K562 (cell line): Measurements from ENCODE around the gene BRAP. TPM values are rescaled to one million over a fixed set of nuclear protein-coding genes. Genes with fewer than 3 reads are reported as not detected.

ENCODE experiments used
- AFF4 ChIP-seq: sonication (generic); formaldehyde crosslinking; IDR thresholded peaks from 2 replicates; pipeline ENCODE4 v1.8.0; 2023; ENCODE audit warnings: mild to moderate bottlenecking, missing genetic modification reagents
- DEAF1 ChIP-seq: fragments of 450-650 bp; formaldehyde crosslinking; IDR thresholded peaks from 2 replicates; pipeline ENCODE4 v1.4.0; 2020; ENCODE audit warnings: mild to moderate bottlenecking, moderate library complexity
- GATAD2B ChIP-seq: fragments of 450-650 bp; IDR thresholded peaks from 2 replicates; pipeline ENCODE4 v1.6.1; 2017; ENCODE audit warnings: mild to moderate bottlenecking, borderline replicate concordance
- HMGN3 ChIP-seq: IDR thresholded peaks from 2 replicates; pipeline ENCODE4 v1.6.1; 2011; ENCODE audit warnings: borderline replicate concordance, low read depth, mild to moderate bottlenecking, mixed read lengths, low read length; ENCODE audit not compliant: insufficient read length; ENCODE audit errors: extremely low read depth
- NFE2L1 ChIP-seq: fragments of 450-650 bp; IDR thresholded peaks from 2 replicates; pipeline ENCODE4 v1.6.1; 2016; ENCODE audit warnings: missing genetic modification characterization, low read depth, mild to moderate bottlenecking, missing compliant biosample characterization, moderate library complexity, borderline replicate concordance
- SP1 ChIP-seq: sonication (generic); formaldehyde crosslinking; IDR thresholded peaks from 2 replicates; pipeline ENCODE4 v1.8.1; 2022; ENCODE audit warnings: mild to moderate bottlenecking, missing genetic modification reagents
- SUPT5H ChIP-seq: fragments of 450-650 bp; IDR thresholded peaks from 2 replicates; pipeline ENCODE4 v1.6.1; 2016
- TAF1 ChIP-seq: IDR thresholded peaks from 2 replicates; pipeline ENCODE4 v1.6.1; 2011; ENCODE audit warnings: mild to moderate bottlenecking, low read length, moderate library complexity; ENCODE audit not compliant: insufficient read depth, control insufficient read depth, severe bottlenecking; ENCODE audit errors: extremely low read depth
- TSC22D4 ChIP-seq: fragments of 450-650 bp; IDR thresholded peaks from 2 replicates; pipeline ENCODE4 v1.6.1; 2016; ENCODE audit warnings: missing genetic modification characterization, missing biosample characterization, control low read depth
- ZNF696 ChIP-seq: fragments of 250-450 bp; sonication (Bioruptor Pico); conservative IDR thresholded peaks from 2 replicates; pipeline ENCODE4 v1.4.0; 2020; ENCODE audit warnings: mild to moderate bottlenecking, moderate library complexity
- ZSCAN32 ChIP-seq: fragments of 450-650 bp; formaldehyde crosslinking; IDR thresholded peaks from 2 replicates; pipeline ENCODE4 v1.4.0; 2020; ENCODE audit warnings: mild to moderate bottlenecking, moderate library complexity
- polyA plus RNA-seq, 8 experiments: library from polyadenylated mRNA; depleted of rRNA in 4 of 8; stranded (reverse) in 5 of 8; unstranded in 3 of 8; fragments of >200 nt; fragmentation: Nextera tagmentation in 2 of 8; fragmentation: Illumina TruSeq in 1 of 8; extraction: Ambion mirVana in 2 of 8; extraction: Trizol in 1 of 8; gene quantifications; 2 replicates each; pipeline versions ENCODE4 v1.2.1 to v1.2.3, GENCODE V29; 2011 to 2014; ENCODE audit warnings: inconsistent platforms in 1 of 8, missing spikeins in 1 of 8
- total RNA-seq, 7 experiments: library from RNA; depleted of rRNA in 6 of 7; stranded (reverse); fragments of >200 nt in 6 of 7; fragmentation: Illumina TruSeq in 2 of 7; extraction: Trizol in 2 of 7; gene quantifications; 2 replicates each; pipeline versions ENCODE4 v1.2.1 to v1.2.3, GENCODE V29; 2011 to 2021; ENCODE audit warnings: low replicate concordance in 1 of 7
- TF ChIP-seq, protein P1 (sequence below), 2 experiments: IDR thresholded peaks; 2 replicates each; pipeline ENCODE4 v1.6.1; 2012; ENCODE audit warnings: improper control_type of control experiment in 2 of 2, low read depth in 2 of 2, low read length in 2 of 2, borderline replicate concordance in 1 of 2
- TF ChIP-seq, protein P2 (sequence below): sonication (generic); formaldehyde crosslinking; IDR thresholded peaks from 2 replicates; pipeline ENCODE4 v1.8.1; 2022; ENCODE audit warnings: missing genetic modification reagents

BRAP gene
- total and polyA plus RNA-seq, 9 of the 15 experiments (the other 6 are each of a cell fraction or from before 2014, with no cell fraction given), result 2.2 to 32.6 (median 27.5) TPM

- TF ChIP-seq NFE2L1 (tag), result no peak
- TF ChIP-seq ZNF696, result no peak
- TF ChIP-seq, protein P1, sequence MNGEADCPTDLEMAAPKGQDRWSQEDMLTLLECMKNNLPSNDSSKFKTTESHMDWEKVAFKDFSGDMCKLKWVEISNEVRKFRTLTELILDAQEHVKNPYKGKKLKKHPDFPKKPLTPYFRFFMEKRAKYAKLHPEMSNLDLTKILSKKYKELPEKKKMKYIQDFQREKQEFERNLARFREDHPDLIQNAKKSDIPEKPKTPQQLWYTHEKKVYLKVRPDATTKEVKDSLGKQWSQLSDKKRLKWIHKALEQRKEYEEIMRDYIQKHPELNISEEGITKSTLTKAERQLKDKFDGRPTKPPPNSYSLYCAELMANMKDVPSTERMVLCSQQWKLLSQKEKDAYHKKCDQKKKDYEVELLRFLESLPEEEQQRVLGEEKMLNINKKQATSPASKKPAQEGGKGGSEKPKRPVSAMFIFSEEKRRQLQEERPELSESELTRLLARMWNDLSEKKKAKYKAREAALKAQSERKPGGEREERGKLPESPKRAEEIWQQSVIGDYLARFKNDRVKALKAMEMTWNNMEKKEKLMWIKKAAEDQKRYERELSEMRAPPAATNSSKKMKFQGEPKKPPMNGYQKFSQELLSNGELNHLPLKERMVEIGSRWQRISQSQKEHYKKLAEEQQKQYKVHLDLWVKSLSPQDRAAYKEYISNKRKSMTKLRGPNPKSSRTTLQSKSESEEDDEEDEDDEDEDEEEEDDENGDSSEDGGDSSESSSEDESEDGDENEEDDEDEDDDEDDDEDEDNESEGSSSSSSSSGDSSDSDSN (IDR thresholded peaks at IDR 0.05; ENCODE audit: borderline replicate concordance in 1 of 2, low read depth in 2 of 2, low read length in 2 of 2), result peak; percentile 62 to 83; a peak in 3 of 4 replicates
- TF ChIP-seq, protein P2, sequence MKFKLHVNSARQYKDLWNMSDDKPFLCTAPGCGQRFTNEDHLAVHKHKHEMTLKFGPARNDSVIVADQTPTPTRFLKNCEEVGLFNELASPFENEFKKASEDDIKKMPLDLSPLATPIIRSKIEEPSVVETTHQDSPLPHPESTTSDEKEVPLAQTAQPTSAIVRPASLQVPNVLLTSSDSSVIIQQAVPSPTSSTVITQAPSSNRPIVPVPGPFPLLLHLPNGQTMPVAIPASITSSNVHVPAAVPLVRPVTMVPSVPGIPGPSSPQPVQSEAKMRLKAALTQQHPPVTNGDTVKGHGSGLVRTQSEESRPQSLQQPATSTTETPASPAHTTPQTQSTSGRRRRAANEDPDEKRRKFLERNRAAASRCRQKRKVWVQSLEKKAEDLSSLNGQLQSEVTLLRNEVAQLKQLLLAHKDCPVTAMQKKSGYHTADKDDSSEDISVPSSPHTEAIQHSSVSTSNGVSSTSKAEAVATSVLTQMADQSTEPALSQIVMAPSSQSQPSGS (CRISPR knock-in tag), result no peak
- peak; percentile 10 for TF ChIP-seq TAF1
- no peak for TF ChIP-seq TSC22D4 (tag)
- TF ChIP-seq GATAD2B, result 0 out of 2 replicates have a peak, but pooled peaks have one; percentile 12
- TF ChIP-seq AFF4 (CRISPR knock-in tag), result peak; percentile 51; the same call in 1 of the 2 replicates
- no peak for TF ChIP-seq ZSCAN32 (CRISPR knock-in tag)
- no peak for TF ChIP-seq DEAF1
- TF ChIP-seq SUPT5H, result peak; percentile 48
- TF ChIP-seq SP1 (CRISPR knock-in tag), result no peak; the same call in 1 of the 2 replicates
- peak; percentile 37 for TF ChIP-seq HMGN3
Measured at GRCh38 chr12:111597831-111598636, 87.7 kb downstream of the BRAP start (continued).
